Breast epithelium (tissue), 4 donors: ENCODE measurements around the gene TUBB1. TPM values are rescaled to one million over a fixed set of nuclear protein-coding genes. Genes with fewer than 3 reads are reported as not detected.

ENCODE experiments used
- DNase-seq, 2 donors: peaks; one replicate each; pipeline ENCODE4 v3.0.0-alpha.2; 2019; ENCODE audit warnings: low spot score in 2 of 2
- H3K27ac ChIP-seq, 2 donors: fragments of 200-600 bp; sonication (generic) in 1 of 2; one replicate each; pipeline ENCODE4 v1.5.1; 2016 to 2019; ENCODE audit warnings: mild to moderate bottlenecking in 1 of 2
- H3K27me3 ChIP-seq, 2 donors: fragments of 200-600 bp; sonication (generic) in 1 of 2; one replicate each; pipeline versions ENCODE4 v1.5.1 to v1.6.0; 2017 to 2019; ENCODE audit warnings: control low read depth in 1 of 2, mild to moderate bottlenecking in 1 of 2
- H3K36me3 ChIP-seq: fragments of 200-600 bp; one replicate; pipeline ENCODE4 v1.5.1; 2019
- H3K4me1 ChIP-seq, 2 donors: fragments of 200-600 bp; sonication (generic); one replicate each; pipeline ENCODE4 v1.5.1; 2016 to 2019; ENCODE audit warnings: control low read depth in 1 of 2
- H3K4me3 ChIP-seq, 3 donors: fragments of 200-600 bp; sonication (generic); 1 replicate in 2 of 3; 2 replicates in 1 of 3; pipeline ENCODE4 v1.5.1; 2016 to 2019; ENCODE audit warnings: mild to moderate bottlenecking in 3 of 3, moderate library complexity in 2 of 3
- H3K9me3 ChIP-seq, 2 donors: fragments of 200-600 bp; sonication (generic) in 1 of 2; one replicate each; pipeline ENCODE4 v1.5.1; 2016 to 2019; ENCODE audit warnings: control low read depth in 1 of 2
- POLR2A ChIP-seq: fragments of 450-650 bp; IDR thresholded peaks from one replicate; pipeline ENCODE4 v1.6.1; 2016; ENCODE audit warnings: antibody characterized with exemption, mild to moderate bottlenecking, moderate library complexity
- POLR2AphosphoS5 ChIP-seq, 3 donors: sonication (generic); formaldehyde crosslinking; IDR thresholded peaks; one replicate each; pipeline ENCODE4 v1.6.1; 2017; ENCODE audit warnings: antibody characterized with exemption in 3 of 3
- intact Hi-C: fragments of 100-400 bp; cut with DNase I; formaldehyde crosslinking; loops from one replicate; pipeline ENCODE4 v1.15.1; 2023; ENCODE audit warnings: low total_unique reads
- total RNA-seq, 3 donors: library from RNA; depleted of rRNA; stranded (reverse); fragments of >200 nt; gene quantifications; one replicate each; pipeline ENCODE4 v1.1.0, GENCODE V29; 2016
- TF ChIP-seq, protein P1 (sequence below), 3 donors: fragments of 450-650 bp; IDR thresholded peaks; one replicate each; pipeline ENCODE4 v1.5.1; 2016 to 2017; ENCODE audit warnings: antibody characterized with exemption in 3 of 3, mild to moderate bottlenecking in 3 of 3, moderate library complexity in 3 of 3

Gene TUBB1
- total RNA-seq, 3 donors from 2014 or later = 0.16 TPM; not detected in 2

DNA sequence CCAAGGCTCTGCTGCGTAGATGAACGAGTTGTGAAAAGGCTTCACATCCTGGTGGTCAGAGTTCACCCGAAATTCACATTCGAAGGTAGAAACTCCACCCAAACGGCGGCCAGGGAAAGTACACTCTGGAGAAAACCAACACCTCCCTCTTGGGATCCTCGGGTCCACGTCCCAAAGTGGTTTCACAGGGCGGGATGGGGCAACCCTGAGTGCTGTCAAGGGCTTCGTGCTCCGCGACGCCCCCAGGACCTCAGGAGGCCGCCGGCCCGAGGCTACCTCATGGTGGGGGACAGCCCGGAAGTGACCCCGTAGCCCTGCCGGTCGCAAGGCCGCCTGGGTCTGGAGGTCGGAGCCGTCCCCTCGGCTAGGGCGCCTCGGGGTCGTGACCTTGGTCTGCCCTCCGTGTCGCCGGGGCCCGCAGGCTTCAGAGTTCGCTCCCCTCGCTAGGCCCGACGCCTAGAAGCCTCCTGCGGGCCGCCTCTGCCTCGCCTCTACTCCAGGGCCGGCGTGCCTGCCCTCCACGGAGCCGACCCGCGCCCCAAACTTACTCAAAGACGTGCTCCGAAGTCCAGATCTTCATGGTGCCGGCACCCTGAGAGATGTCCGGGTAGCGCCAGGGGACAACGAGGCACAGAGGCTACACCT lies 23.0 kb downstream of the TUBB1 start, which contains the start of gene PRELID3B:
TSS of gene PRELID3B (minus strand) at position 636 of the 645 bp plus-strand sequence. CDS start at position 580, 56 bp downstream.
- peaks cover 0 to 4% of the 10 kb centered on the region in 2 donors for H3K4me1 ChIP-seq
- DNase-seq = no peak
- no peaks in the 10 kb centered on the region for H3K27me3 ChIP-seq
- peak within 1 kb of the TSS; percentile 90 for H3K27ac ChIP-seq
- H3K4me3 ChIP-seq = peak within 1 kb of the TSS; percentile 71 to 90 (median 87)
- H3K9me3 ChIP-seq = no peaks in the 10 kb centered on the region
- TF ChIP-seq, protein P1, sequence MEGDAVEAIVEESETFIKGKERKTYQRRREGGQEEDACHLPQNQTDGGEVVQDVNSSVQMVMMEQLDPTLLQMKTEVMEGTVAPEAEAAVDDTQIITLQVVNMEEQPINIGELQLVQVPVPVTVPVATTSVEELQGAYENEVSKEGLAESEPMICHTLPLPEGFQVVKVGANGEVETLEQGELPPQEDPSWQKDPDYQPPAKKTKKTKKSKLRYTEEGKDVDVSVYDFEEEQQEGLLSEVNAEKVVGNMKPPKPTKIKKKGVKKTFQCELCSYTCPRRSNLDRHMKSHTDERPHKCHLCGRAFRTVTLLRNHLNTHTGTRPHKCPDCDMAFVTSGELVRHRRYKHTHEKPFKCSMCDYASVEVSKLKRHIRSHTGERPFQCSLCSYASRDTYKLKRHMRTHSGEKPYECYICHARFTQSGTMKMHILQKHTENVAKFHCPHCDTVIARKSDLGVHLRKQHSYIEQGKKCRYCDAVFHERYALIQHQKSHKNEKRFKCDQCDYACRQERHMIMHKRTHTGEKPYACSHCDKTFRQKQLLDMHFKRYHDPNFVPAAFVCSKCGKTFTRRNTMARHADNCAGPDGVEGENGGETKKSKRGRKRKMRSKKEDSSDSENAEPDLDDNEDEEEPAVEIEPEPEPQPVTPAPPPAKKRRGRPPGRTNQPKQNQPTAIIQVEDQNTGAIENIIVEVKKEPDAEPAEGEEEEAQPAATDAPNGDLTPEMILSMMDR (IDR thresholded peaks at IDR 0.05) = no peak
- no peak for TF ChIP-seq POLR2A
- peak in 2 of 3 donors; percentile 37 to 51 for TF ChIP-seq POLR2AphosphoS5 (IDR thresholded peaks at IDR 0.05)
- intact Hi-C loops = loop anchor here (5.0 kb wide), 1 partner anchor 60 kb away; the partner anchor contains the start of gene NELFCD
- no peaks in the 10 kb centered on the region for H3K36me3 ChIP-seq

DNA sequence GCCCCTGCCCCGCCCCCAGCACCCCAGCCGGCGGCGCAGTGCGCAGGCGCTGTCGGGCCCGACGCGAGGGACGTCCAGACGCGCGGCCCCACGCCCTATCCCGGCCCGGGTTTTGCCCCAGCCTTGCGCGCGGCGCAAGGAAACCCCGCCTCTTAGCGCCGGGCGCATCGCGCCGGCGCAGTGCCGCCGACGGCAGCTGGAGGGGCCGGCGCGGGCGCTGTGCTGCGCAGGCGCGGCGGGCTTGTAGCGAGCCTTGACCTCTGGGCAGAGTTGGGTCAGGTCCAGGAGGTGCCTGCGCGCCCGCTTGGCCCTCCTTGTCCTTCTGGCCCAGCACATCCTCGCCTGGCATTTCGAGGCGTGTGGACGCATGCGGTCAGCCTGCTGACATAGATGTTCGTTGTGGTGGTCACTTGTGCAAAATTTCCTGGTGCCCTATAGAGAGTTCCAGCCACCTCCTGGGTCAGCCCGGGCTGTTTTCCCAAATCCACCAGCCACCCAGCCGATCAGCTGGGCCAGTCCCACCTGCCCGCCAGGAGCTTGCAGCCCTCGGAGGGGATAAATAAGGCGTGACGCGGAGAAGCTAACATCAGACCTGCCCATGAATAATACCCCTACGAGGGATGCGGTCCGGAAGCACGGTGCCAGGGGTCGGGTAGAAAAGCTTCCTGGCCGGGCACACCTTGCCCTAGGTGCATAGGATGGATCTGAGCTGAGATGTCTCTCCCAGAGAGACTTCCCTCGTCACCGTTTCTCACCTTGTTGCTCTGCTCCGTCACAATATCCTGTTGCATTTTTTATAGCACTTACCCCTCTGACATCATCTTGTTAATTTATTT lies 23.8 kb downstream of the TUBB1 start:
- H3K4me1 ChIP-seq = peaks cover 0 to 4% of the 10 kb centered on the region in 2 donors
- DNase-seq = peak; percentile 87 to 89
- H3K4me3 ChIP-seq = peak overlapping the region; percentile 71 to 90 (median 87)
- H3K9me3 ChIP-seq = no peaks in the 10 kb centered on the region
- H3K36me3 ChIP-seq = no peaks in the 10 kb centered on the region
- TF ChIP-seq POLR2A (no peak), POLR2AphosphoS5 (IDR thresholded peaks at IDR 0.05) (peak in 1 of 3 donors; percentile 7)
- intact Hi-C loops = loop anchor here (5.0 kb wide), 1 partner anchor 61 kb away; the partner anchor contains the start of gene NELFCD
- H3K27me3 ChIP-seq = no peaks in the 10 kb centered on the region
- H3K27ac ChIP-seq = peak overlapping the region; percentile 90

DNA sequence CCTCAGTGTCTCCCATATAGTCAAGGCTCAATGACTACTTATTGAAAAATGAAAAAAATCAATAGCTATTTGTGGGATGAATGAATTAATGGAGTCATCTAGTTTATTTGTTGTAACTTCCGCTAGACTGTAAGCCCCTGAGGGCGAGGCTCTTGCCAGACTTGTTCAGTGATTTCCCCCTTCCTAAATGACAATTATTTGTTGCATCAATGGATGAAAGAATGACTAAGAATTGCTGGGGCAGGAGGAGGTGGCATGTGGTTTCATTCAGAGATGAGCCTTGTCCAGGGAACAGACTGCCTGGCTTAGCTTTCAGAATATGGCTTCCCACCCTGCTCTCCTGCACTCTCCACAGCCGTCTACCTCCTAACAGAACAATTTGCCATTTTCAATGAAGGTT lies 24.5 kb downstream of the TUBB1 start:
- Histone ChIP-seq H3K9me3 (no peaks in the 10 kb centered on the region), H3K36me3 (no peaks in the 10 kb centered on the region), H3K27me3 (no peaks in the 10 kb centered on the region), H3K4me1 (peaks cover 0 to 4% of the 10 kb centered on the region in 2 donors), H3K27ac (peak overlapping the region; percentile 90), H3K4me3 (no peak overlapping the region)
- no peak for TF ChIP-seq POLR2A
- TF ChIP-seq, protein P1 (IDR thresholded peaks at IDR 0.05) = no peak
- peak in 1 of 3 donors; percentile 10 for TF ChIP-seq POLR2AphosphoS5 (IDR thresholded peaks at IDR 0.05)
- intact Hi-C loops = loop anchor here (5.0 kb wide), 1 partner anchor 61 kb away; the partner anchor contains the start of gene NELFCD
- DNase-seq = no peak

DNA sequence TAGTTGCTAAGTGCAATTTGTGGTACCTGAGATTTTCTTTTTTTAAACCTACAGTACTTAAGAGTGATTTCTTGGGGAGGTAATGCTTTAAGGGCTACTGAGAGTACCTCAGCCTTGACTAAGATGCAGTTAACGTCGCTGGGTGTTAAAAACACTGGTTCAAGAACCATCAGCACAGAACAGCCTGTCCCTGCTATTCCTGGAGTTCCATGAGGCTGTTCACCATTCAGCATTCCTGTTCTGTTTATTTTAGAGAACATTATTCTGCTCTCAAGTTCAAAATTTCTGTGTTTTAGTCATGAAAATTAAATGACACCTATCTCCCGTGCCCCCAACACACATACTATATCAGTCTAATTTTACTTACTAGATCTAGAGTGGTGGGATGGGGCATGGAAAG lies 25.1 kb downstream of the TUBB1 start:
- Histone ChIP-seq H3K36me3 (no peaks in the 10 kb centered on the region), H3K4me1 (peaks cover 0 to 4% of the 10 kb centered on the region in 2 donors), H3K4me3 (no peak overlapping the region)

DNA sequence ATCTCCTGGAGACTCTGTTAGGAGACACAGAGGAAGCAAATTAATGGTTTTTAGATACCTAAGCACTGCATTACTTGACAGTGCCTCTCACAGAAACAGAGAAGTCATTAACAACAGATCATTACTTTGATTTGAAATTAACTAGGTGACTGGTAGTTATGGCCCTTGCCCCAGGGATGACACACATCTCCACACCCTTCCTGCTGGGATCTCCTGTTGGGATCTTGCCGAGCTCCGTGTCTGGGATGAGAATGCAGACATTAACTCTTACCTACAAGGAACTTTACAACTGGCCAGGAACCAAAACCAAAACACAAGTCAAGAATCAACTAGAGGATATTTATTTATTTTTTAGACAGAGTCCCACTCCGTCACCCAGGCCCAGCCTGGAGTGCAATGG lies 25.6 kb downstream of the TUBB1 start:
- DNase-seq = no peak
- no peaks in the 10 kb centered on the region for H3K36me3 ChIP-seq
- no peak overlapping the region for H3K27ac ChIP-seq
- intact Hi-C loops = loop anchor here (5.0 kb wide), 1 partner anchor 62 kb away; the partner anchor contains the start of gene NELFCD
- TF ChIP-seq POLR2AphosphoS5 (IDR thresholded peaks at IDR 0.05) = no peak
- no peak for TF ChIP-seq POLR2A
- TF ChIP-seq, protein P1 (IDR thresholded peaks at IDR 0.05) = no peak
- H3K9me3 ChIP-seq = no peaks in the 10 kb centered on the region
- H3K4me3 ChIP-seq = no peak overlapping the region
- H3K4me1 ChIP-seq = peaks cover 0 to 4% of the 10 kb centered on the region in 2 donors
- H3K27me3 ChIP-seq = no peaks in the 10 kb centered on the region

More for the DNA sequence above, 25.1 kb downstream of the TUBB1 start:
- H3K9me3 ChIP-seq = no peaks in the 10 kb centered on the region
- peak overlapping the region in 1 of 2 donors; percentile 90 for H3K27ac ChIP-seq
- no peak for DNase-seq
- H3K27me3 ChIP-seq = no peaks in the 10 kb centered on the region
- intact Hi-C loops = loop anchor here (5.0 kb wide), 1 partner anchor 62 kb away; the partner anchor contains the start of gene NELFCD
- TF ChIP-seq, protein P1 (IDR thresholded peaks at IDR 0.05) = no peak
- TF ChIP-seq POLR2A (no peak), POLR2AphosphoS5 (IDR thresholded peaks at IDR 0.05) (no peak)
